Sigmoid colon (tissue), 4 donors: ENCODE results near the gene MPP3.

Experiments
- EP300 ChIP-seq, 4 donors: sonication (generic); formaldehyde crosslinking; IDR thresholded peaks; one replicate each; pipeline ENCODE4 v1.6.1; 2017; ENCODE audit warnings: antibody characterized with exemption in 4 of 4
- POLR2A ChIP-seq, 2 donors: fragments of 450-650 bp; IDR thresholded peaks; one replicate each; pipeline ENCODE4 v1.6.1; 2016; ENCODE audit warnings: antibody characterized with exemption in 2 of 2, mild to moderate bottlenecking in 2 of 2, moderate library complexity in 2 of 2
- POLR2AphosphoS5 ChIP-seq, 4 donors: sonication (generic); formaldehyde crosslinking; IDR thresholded peaks; one replicate each; pipeline ENCODE4 v1.6.1; 2017; ENCODE audit warnings: antibody characterized with exemption in 4 of 4

GRCh38 chr17:43809121-43809520, 23.8 kb downstream of the MPP3 start:
- TF ChIP-seq POLR2AphosphoS5 (IDR thresholded peaks at IDR 0.05) (no peak), POLR2A (IDR thresholded peaks at IDR 0.05) (no peak), EP300 (IDR thresholded peaks at IDR 0.05) (no peak)
